Cardiac septum (tissue), 1 donor: ENCODE results near the gene TP73. TPM values are rescaled to one million over a fixed set of nuclear protein-coding genes. Genes with fewer than 3 reads are reported as not detected.
A peak's percentile ranks its signal among the peaks of the same experiment; 100 is the strongest.

ENCODE experiments used
- DNase-seq: peaks from one replicate; pipeline ENCODE4 v3.0.0-alpha.2; 2020; ENCODE audit warnings: low spot score
- intact Hi-C: fragments of 100-400 bp; cut with DNase I; formaldehyde crosslinking; loops from one replicate; pipeline ENCODE4 v1.14.0; 2022
- total RNA-seq: library from RNA; stranded (reverse); fragmentation: NEBNext Ultra II Directional; extraction: Animal tissue kit (Norgen Biotek cat#: 25700); gene quantifications from one replicate; pipeline ENCODE4 v1.2.1, GENCODE V29; 2021
- donor health status: DM: no; HTN: no; CAD: no.

The TP73 gene
- total RNA-seq, 1 donor from 2014 or later: 0.30 TPM

DNA sequence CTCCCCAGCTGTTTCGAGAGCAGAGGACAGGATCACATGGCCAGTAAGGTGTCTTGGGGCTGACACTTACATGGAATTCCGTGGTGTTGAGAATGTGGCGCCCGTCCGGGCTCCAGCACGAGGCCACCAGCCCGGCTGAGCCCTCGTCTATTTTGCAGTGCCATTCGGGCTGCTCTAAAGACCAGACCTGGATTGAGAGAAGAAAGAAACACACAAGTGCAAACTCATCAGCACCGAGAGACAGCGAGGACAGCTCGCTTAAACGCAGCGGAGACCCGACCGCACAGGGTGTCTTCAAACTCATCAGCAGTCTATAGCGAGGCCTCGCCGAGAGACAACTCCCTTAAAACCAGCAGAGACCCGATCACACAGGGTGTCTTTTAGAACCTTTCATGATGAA, 5.7 kb upstream of the TP73 start:
- peak; percentile 49 for DNase-seq
- intact Hi-C loops: no loop called here

DNA sequence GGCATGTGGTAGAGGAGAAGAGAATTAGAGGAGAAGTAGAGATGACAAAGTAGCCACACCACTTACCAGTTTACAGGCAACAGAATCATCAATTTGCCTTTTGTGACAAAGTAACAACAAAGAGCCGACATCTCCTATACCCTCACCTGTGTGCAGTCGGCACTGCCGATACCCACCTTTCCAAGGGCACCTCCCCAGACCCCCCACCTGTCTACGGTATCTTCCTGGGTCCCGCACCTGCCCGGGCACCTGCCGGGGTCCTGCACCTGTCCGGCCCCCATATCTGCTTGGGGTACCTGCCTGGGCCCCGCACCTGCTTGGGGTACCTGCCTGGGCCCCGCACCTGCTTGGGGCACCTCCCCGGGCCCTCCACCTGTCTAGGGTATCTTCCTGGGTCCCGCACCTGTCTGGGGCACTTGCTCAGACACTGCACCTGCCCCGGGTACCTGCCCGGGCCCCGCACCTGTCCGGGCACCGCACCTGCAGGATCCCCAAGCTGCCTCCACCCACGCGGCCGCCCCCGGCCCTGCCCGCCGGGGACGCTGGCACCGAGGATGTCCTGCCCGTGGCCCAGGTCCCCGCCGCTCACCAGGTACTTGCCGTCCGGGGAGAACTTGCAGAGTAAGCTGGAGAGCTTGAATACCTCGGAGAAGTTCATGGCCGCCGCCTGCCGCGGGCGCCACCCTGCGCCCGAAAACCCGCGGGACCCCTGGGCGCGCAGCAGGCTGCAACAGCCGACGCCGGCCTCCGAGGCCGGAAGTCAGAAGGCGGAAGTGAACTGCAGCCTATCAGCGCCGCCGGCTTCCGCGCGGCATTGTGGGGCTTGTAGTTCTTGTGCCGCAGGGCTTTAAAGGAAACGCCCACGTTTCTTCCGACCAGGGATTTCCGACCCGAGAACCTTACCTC, 2.7 kb upstream of the TP73 start, which contains the start of gene WRAP73:
Gene WRAP73 (minus strand): TSS at position 762 of the 906 bp plus-strand sequence. CDS start 104 bp downstream, at position 658.
- intact Hi-C loops: loop anchor here (2.0 kb wide), 1 partner anchor 25 kb away; the partner anchor contains the start of gene TPRG1L

GRCh38 chr1:3650248-3651025, 1.9 kb upstream of the TP73 start:
- intact Hi-C loops: no loop called here

More for the DNA sequence above, 2.7 kb upstream of the TP73 start, which contains the start of gene WRAP73:
- peak; percentile 94 for DNase-seq

DNA sequence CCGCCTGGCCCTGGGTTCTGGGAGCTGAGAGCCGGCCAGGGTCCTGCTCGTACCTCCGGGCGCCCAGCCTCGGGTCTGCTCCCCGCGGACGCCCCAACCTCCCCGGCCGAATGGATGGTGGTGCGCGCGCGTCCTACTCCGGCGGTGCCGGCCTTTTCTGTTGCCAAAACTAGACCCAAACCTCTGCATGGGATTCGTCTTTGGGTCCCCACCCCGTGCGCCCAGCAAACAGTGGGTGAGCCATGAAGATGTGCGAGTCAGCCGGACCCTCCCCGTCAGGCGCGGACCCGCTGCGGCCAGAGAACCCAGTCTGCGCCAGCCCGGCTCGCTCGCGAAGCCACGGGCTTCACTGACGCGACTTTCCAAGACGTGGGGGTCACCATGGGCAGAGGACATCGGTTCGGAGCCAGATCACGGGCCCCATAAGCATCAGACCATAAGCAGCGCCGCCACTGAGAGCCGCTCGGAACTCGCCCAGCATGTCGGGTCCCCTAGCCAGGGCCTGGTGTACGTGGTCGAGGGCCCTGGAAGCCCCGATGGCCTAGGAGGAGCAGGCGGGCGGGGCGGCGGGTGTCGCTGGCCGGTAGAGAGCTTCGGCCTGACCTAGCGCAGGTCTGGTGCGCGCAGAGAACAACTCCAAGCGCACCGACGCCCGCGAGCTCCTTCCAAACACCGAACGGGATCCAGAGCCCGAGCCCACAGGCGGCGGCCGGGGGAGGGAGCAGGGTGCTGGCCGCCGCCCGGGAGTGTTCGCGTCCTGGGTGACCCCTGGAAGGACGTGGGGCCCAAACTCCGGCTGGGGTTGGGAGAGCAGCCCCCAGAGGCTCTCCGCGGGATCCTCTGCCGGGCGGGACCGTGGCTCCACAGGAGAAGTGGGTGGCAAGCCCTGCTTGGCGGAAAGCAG, 1.0 kb upstream of the TP73 start:
- intact Hi-C loops: no loop called here
- no peak for DNase-seq

More at GRCh38 chr1:3650248-3651025, 1.9 kb upstream of the TP73 start:
- DNase-seq: no peak

GRCh38 chr1:3652548-3653285, 401 bp downstream of the TP73 start:
- DNase-seq: no peak
- intact Hi-C loops: no loop called here

DNA sequence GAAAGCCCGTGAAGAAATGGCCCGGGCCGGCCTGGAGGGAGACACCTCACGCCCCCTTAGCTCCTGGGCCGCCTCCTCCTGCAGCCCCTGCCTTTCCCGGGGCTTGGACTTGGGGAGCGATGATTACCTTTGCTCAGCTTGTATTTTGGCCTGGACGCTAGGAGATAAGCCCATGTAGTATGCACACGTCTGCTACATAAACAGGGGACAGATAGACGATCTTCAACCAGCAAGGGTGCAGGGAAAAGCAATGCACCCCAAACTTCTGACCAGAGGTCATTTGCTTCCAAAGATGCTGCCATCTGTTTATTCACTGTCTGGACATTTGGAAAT, 936 bp downstream of the TP73 start:
- intact Hi-C loops: no loop called here
- DNase-seq: no peak

GRCh38 chr1:3654549-3655281, 2.4 kb downstream of the TP73 start:
- peak; percentile 76 for DNase-seq

DNA sequence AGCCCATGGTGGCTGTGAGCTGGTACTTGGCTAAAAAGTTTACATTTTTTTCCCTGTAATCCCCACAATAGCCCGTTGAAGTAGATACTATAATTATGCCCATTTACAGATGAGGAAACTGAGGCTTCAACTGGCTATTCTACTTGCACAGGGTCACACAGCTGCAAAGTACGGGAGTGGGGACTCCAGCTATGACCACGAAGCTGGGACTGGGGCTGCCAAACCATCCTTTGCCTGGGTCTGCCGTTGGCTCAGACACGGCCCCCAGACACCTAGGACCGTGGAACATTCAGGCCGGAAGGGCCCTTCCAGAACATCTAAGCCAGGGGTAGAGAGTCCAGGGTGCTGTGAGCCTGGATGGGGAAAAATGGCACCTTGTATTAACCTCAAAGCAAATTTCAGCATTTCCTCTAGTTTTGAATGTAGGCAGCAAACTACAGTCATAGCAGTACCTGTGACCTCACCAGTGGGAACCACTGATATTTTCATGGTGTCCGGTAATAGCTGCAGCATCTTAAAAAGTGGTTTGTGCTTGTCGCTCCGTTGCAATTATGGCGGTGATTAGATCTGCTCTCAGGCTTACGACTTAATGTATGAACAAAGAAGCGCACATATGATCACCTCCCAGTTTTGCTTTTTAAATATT, 4.3 kb downstream of the TP73 start:
- DNase-seq: peak; percentile 63
- intact Hi-C loops: no loop called here

More at GRCh38 chr1:3654549-3655281, 2.4 kb downstream of the TP73 start:
- intact Hi-C loops: no loop called here

DNA sequence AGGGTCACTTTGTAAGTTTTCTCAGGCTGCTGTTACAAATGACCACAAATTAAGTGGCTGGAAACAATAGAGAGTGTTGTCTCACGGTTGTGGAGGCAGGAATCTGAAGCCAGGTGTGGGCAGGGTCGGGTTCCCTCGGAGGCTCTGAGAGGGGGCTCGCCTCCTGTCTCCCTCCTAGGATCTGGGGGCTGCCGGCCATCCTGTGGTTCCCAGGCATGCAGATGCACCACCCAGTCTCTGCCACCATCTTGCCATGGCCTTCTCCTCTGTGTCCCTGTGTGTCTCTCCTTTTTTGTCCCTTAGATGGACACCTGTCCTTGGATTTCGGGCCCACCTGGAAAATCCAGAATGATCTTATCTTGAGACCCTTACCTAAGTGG, 4.8 kb downstream of the TP73 start:
- peak; percentile 19 for DNase-seq
- intact Hi-C loops: no loop called here

- DNase-seq: peak; percentile 53
These were observed 5.4 kb downstream of the TP73 start for GRCh38 chr1:3657578-3658230.

DNA sequence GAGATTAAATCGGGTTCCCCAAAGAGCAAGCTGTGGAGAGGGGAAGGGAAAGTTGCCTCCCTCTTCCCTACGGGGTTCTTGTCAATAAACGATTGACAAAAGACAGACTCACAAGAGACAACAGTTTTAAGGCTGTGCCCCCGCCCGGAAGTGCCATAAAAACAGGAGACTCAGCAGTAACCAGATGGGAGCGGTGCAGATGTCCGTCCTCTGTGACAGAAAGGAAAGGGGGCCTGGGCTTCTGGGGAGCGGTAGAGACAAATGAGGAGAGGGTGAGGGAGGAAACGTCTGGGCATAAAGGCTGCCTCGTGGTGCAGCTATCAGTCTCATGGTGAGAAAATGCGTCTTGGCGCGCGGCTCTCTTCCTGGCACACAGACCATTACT, 5.9 kb downstream of the TP73 start:
- DNase-seq: peak; percentile 15
- intact Hi-C loops: no loop called here

More at GRCh38 chr1:3657578-3658230, 5.4 kb downstream of the TP73 start:
- intact Hi-C loops: no loop called here

- intact Hi-C loops: no loop called here
- DNase-seq: peak; percentile 39
These were observed 6.8 kb downstream of the TP73 start for GRCh38 chr1:3659093-3659492.

DNA sequence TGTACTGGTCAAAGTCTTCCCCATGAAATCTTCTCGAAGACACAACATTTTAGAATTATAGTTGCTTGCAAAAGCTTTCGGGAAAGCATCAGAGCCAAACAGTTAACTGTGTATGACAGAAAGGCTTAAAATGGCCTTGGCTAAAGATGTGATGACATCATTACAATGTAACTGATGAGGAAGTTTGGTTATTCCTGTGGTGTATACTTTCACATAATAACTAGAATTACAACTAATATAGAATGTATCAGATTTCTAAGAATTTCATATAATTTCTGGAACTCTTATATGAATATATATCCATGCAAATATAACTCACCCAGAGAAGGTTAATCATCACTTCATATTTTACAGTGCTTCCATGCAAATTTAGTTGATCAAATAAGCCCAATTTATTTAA, 8.4 kb downstream of the TP73 start:
- no peak for DNase-seq
- intact Hi-C loops: no loop called here

DNA sequence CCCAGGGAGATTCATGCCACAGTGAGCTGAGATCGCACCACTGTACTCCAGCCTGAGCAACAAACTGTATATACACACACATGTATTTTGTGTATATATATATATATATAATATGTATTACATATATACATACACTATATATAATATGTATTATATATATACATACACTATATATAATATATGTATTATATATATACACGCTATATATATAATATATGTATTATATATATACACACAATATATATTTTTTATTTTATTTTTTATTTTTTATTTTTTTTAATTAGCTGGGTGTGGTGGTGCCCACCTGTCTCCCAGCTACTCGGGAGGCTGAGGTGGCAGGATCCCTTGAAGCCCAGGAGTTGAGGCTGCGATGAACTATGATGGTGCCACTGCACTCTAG, 9.3 kb downstream of the TP73 start:
- intact Hi-C loops: no loop called here

DNA sequence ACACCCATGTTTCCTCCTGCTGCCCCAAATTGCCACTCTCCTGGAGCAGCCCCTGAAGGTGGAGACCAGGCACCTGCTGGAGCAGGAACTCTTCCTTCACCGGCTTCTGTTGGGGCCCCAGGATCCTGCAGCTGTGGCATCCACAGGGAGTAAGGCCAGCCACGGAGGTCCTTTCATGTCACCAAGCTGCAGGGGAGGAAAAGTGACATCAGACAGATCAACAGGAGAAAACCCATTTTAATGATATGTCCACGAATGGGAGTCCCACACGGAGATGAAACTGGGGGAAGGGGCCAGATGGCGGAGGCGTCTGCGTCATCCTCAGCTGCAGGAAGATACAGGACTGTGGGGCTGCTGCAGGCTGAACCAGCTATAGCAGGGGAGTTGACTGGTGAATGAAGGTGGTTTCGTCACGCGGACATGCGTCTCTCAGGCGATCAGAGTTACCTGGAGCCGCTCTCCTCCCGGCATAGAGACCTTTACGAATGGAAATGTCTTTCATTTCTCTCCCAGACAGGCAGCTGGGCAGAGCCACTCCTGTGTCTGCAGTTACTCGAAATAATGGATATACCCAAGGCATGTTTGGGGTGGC, 9.9 kb downstream of the TP73 start:
- peak; percentile 19 for DNase-seq
- intact Hi-C loops: no loop called here

More for the DNA sequence above, 9.3 kb downstream of the TP73 start:
- DNase-seq: no peak

DNA sequence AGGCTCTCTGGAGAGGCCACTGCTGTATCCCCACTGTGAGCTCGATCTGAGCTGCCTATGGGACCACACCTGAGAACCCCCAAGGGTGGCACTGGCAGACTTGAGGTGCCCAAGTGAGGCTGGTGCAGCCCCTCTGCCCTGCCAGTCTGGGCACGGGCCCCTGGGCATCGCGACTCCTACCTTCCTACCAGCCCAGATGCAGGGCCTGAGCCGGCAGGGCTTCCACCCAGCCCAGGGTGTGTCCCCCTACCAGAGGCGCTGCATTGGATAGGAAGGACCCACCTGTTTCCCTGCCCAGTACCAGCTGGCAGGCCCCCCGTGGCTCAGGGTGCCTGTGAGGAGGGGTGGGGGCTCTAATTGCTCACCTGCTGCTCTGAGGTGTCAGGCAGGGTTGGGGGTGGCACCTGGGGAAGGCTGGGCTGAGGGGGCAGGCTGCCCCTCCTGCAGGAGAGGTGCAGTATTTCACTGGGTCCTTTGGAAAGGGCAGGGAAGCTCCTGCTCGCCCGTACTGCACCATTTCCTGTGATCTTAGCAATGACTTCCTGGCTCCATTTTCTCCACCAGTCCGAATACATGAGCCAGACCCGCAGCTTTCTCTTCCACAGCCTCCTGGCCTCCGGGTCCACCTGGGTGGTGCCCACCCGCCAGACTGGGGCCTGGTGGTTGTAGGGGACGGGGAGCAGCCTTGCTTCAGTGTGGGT, 11.8 kb downstream of the TP73 start:
- peak; percentile 54 for DNase-seq
- intact Hi-C loops: no loop called here
